Calu3 (cell line): ENCODE results near the gene LRIT1. TPM values are rescaled to one million over a fixed set of nuclear protein-coding genes. Genes with fewer than 3 reads are reported as not detected.

Experiments
- BruUV-seq: library from RNA; stranded (reverse); fragments of 400-500 nt; replicated peaks from 2 replicates; lab custom pipeline; 2021; lab: Mats Ljungman, UMichigan
- CTCF ChIA-PET: fragments of 300-600 bp; sonication (Branson Sonifier 250); formaldehyde crosslinking; loops from one replicate; lab custom pipeline; 2022; ENCODE audit warnings: antibody characterized with exemption; lab: Charles Lee
- DNase-seq: peaks from one replicate; pipeline ENCODE4 v3.0.0; 2022
- H3K27ac Mint-ChIP-seq: one replicate; pipeline ENCODE4 v1.8.0; 2022; ENCODE audit warnings: mixed read lengths; ENCODE audit not compliant: unreplicated experiment
- H3K27me3 Mint-ChIP-seq: one replicate; pipeline ENCODE4 v1.8.0; 2022; ENCODE audit warnings: mixed read lengths; ENCODE audit not compliant: unreplicated experiment
- H3K36me3 Mint-ChIP-seq: one replicate; pipeline ENCODE4 v1.8.0; 2022; ENCODE audit warnings: mild to moderate bottlenecking, moderate library complexity, mixed read lengths; ENCODE audit not compliant: insufficient read depth, unreplicated experiment
- H3K4me1 Mint-ChIP-seq: one replicate; pipeline ENCODE4 v1.8.0; 2022; ENCODE audit warnings: mild to moderate bottlenecking, low read depth, mixed read lengths; ENCODE audit not compliant: unreplicated experiment
- H3K4me3 Mint-ChIP-seq: one replicate; pipeline ENCODE4 v1.8.0; 2022; ENCODE audit warnings: mild to moderate bottlenecking, low read depth, moderate library complexity, mixed read lengths; ENCODE audit not compliant: unreplicated experiment
- H3K9me3 Mint-ChIP-seq: one replicate; pipeline ENCODE4 v1.8.0; 2022; ENCODE audit warnings: low read depth, mixed read lengths; ENCODE audit not compliant: unreplicated experiment
- intact Hi-C: fragments of 100-400 bp; cut with micrococcal nuclease; formaldehyde crosslinking; loops from one replicate; pipeline ENCODE4 v1.10.0; 2022; ENCODE audit not compliant: unreplicated experiment
- total RNA-seq: library from RNA; stranded (reverse); gene quantifications from 2 replicates; pipeline ENCODE4 v1.2.3, GENCODE V29; 2022
- TF ChIP-seq, protein P1 (sequence below): fragments of 200-600 bp; IDR thresholded peaks from one replicate; pipeline ENCODE4 v1.8.0; 2022; ENCODE audit warnings: antibody characterized with exemption; ENCODE audit not compliant: unreplicated experiment

The LRIT1 gene
- total RNA-seq, 1 experiment from 2014 or later: not detected

DNA sequence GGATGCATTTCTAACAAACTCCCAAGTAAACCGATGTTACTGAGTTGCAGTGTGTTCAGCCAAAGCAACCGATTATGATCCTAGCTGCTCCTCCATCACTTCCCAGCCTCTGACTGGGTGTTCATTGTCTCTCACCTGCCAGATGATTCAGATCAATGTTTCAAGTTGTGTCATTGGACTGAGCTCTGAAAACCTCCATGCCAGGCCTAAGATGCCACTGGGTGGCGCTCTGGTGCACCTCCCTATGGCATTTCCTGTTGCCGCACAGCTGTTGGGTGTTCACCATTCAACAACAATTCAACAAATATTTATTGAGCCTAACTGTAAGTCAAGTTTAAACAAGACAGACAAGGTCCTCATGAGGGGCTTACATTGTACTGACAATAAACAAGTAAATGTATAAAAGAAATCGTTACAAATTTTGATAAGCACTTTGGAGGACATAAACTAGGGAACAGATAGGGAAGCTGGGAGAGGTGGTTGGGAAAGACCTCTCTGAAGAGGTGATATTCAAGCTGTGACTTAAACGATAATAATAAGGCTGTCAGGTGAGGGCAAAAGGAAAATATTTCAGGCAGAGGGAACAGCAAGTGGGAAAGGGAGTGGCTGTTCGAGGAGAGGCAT is 26.3 kb upstream of the LRIT1 start:
- TF ChIP-seq, protein P1, sequence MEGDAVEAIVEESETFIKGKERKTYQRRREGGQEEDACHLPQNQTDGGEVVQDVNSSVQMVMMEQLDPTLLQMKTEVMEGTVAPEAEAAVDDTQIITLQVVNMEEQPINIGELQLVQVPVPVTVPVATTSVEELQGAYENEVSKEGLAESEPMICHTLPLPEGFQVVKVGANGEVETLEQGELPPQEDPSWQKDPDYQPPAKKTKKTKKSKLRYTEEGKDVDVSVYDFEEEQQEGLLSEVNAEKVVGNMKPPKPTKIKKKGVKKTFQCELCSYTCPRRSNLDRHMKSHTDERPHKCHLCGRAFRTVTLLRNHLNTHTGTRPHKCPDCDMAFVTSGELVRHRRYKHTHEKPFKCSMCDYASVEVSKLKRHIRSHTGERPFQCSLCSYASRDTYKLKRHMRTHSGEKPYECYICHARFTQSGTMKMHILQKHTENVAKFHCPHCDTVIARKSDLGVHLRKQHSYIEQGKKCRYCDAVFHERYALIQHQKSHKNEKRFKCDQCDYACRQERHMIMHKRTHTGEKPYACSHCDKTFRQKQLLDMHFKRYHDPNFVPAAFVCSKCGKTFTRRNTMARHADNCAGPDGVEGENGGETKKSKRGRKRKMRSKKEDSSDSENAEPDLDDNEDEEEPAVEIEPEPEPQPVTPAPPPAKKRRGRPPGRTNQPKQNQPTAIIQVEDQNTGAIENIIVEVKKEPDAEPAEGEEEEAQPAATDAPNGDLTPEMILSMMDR: no peak
- peak; percentile 56 for DNase-seq
- H3K4me1 Mint-ChIP-seq: peaks cover 8% of the 10 kb centered on the region
- H3K27me3 Mint-ChIP-seq: peaks cover 22% of the 10 kb centered on the region
- no peaks in the 10 kb centered on the region for H3K9me3 Mint-ChIP-seq
- intact Hi-C loops: loop anchor here (5.0 to 10.0 kb wide), 2 partner anchors 100 to 167 kb away; no protein-coding TSS in a partner anchor
- CTCF ChIA-PET: interaction anchor here (1.3 to 1.6 kb wide), 2 partner anchors 163 to 270 kb away, joined by 4 to 13 read pairs; no protein-coding TSS in a partner anchor
- H3K4me3 Mint-ChIP-seq: no peak overlapping the region
- no peaks in the 10 kb centered on the region for H3K36me3 Mint-ChIP-seq
- BruUV-seq: no TSS peak
- H3K27ac Mint-ChIP-seq: no peak overlapping the region

DNA sequence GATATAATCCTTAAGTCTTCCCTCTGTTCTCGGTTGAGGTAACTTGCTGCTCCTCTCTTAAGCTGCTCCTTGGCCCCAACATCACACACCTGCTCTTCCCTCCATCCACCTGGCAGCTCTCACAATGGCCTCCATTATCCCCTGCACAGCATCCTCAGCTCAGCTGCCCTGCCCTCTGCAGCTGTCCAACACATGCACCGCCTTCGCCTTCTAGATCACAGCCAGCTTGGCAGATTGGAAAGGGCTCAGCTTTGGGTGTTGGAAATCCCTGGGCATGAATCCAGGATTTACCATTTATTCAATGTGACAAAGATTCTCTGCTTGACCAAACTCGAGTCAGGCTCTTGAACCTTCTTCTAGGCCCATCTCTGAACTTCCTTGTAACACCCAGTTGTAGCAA is 24.1 kb upstream of the LRIT1 start:
- H3K27ac Mint-ChIP-seq: peak overlapping the region; percentile 67
- H3K4me1 Mint-ChIP-seq: peaks cover 8% of the 10 kb centered on the region
- no peaks in the 10 kb centered on the region for H3K36me3 Mint-ChIP-seq
- no TSS peak for BruUV-seq
- H3K9me3 Mint-ChIP-seq: no peaks in the 10 kb centered on the region
- H3K4me3 Mint-ChIP-seq: no peak overlapping the region
- TF ChIP-seq, protein P1: no peak
- no peak for DNase-seq
- H3K27me3 Mint-ChIP-seq: peaks cover 28% of the 10 kb centered on the region
- CTCF ChIA-PET: no interaction called here
- intact Hi-C loops: loop anchor here (5.0 to 10.0 kb wide), 2 partner anchors 102 to 169 kb away; no protein-coding TSS in a partner anchor

DNA sequence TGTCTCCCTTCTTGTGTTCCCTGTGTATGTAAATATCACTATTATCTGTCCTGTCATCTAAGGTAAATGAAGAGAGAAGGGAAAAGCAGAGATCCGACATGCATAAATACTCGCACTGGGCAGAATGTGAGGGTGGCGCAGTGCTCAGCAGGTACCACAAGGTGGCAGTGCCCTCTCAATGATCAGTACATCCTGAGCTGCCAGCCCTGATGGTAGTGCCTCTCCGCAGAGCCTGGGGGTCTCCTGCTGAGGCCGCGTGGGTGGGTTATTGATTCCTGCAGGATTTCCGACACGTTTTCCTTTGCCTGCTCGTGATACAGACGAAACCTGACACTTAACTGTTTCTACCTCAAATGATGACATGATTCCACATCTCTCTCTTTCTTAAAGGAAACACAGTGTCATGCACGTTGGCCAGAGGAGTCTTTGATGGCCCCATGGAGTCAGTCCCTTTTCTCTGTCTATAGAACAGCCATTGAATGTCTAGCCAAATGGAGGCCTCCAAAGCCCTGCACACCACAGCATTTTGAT is 23.3 kb upstream of the LRIT1 start:
- peak; percentile 61 for DNase-seq
- H3K4me1 Mint-ChIP-seq: peaks cover 8% of the 10 kb centered on the region
- no peaks in the 10 kb centered on the region for H3K9me3 Mint-ChIP-seq
- no TSS peak for BruUV-seq
- H3K4me3 Mint-ChIP-seq: no peak overlapping the region
- H3K27ac Mint-ChIP-seq: no peak overlapping the region
- intact Hi-C loops: loop anchor here (1.0 to 10.0 kb wide), 3 partner anchors 103 to 273 kb away; no protein-coding TSS in a partner anchor
- H3K27me3 Mint-ChIP-seq: peaks cover 28% of the 10 kb centered on the region
- CTCF ChIA-PET: interaction anchor here (0.6 to 1.8 kb wide), 3 partner anchors 72 to 273 kb away, joined by 3 to 13 read pairs (median 3); no protein-coding TSS in a partner anchor
- TF ChIP-seq, protein P1: peak; percentile 64
- no peaks in the 10 kb centered on the region for H3K36me3 Mint-ChIP-seq

DNA sequence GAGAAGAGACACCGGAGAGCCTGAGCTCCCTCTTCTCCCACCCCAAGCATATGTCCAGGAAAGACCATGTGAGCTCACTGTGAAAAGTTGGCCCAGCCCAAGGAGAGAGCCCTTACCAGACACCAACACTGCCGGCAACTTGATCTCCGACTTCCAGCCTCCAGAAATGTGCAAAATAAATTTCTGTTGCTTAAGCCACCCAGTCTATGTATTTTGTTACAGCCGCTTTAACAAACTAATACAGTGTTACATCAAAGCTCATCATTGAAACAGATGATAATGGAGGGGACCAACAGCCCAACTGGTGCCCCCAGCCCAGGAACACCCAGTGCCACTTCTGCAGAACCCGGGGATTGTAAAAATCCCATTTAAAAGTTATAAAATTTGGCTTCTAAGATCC is 22.4 kb upstream of the LRIT1 start:
- H3K9me3 Mint-ChIP-seq: no peaks in the 10 kb centered on the region
- H3K4me3 Mint-ChIP-seq: no peak overlapping the region
- BruUV-seq: no TSS peak
- intact Hi-C loops: loop anchor here (1.0 to 10.0 kb wide), 2 partner anchors 171 to 274 kb away; no protein-coding TSS in a partner anchor
- TF ChIP-seq, protein P1: no peak
- no peak overlapping the region for H3K27ac Mint-ChIP-seq
- H3K27me3 Mint-ChIP-seq: peaks cover 28% of the 10 kb centered on the region
- peaks cover 8% of the 10 kb centered on the region for H3K4me1 Mint-ChIP-seq
- no peaks in the 10 kb centered on the region for H3K36me3 Mint-ChIP-seq
- DNase-seq: no peak
- CTCF ChIA-PET: interaction anchor here (0.7 to 1.8 kb wide), 2 partner anchors 274 to 1787 kb away, joined by 3 to 13 read pairs; no protein-coding TSS in a partner anchor
